RCC 7860 (cell line): ENCODE measurements around the gene ZNF718.
"Not testable (repeated sequence)": the region's sequence is repeated elsewhere in the genome, so short reads cannot be mapped to it uniquely, and the experiment has no call there.

ENCODE experiments used
- DNase-seq: peaks from one replicate; pipeline ENCODE4 v3.0.0-alpha.2; 2015; ENCODE audit warnings: low spot score
- FAIRE-seq: peaks from 2 replicates; lab custom pipeline; 2012; peaks lifted over from hg19 to GRCh38; lab: Jason Lieb, UNC

Gene ZNF718

DNA sequence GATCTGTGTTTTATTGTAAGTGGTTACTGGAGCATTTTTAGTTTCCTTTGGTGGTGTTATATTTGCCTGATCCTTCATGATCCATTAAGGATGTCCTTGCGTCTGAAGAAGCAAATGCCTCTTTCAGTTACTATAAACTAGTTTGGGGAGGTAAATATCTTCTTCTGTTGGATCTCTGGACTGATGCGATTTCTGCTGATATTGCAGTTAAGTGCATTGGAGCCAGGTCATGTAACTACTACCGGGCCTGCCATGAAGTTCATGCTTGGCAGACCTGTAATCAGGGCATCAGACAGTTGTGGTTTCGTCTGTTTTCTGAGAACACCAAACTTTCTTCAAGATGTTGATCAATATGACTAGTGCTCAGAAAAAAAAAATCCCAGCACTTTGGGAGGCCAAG is 22.9 kb downstream of the ZNF718 start:
- no peak for FAIRE-seq
- DNase-seq = no peak

DNA sequence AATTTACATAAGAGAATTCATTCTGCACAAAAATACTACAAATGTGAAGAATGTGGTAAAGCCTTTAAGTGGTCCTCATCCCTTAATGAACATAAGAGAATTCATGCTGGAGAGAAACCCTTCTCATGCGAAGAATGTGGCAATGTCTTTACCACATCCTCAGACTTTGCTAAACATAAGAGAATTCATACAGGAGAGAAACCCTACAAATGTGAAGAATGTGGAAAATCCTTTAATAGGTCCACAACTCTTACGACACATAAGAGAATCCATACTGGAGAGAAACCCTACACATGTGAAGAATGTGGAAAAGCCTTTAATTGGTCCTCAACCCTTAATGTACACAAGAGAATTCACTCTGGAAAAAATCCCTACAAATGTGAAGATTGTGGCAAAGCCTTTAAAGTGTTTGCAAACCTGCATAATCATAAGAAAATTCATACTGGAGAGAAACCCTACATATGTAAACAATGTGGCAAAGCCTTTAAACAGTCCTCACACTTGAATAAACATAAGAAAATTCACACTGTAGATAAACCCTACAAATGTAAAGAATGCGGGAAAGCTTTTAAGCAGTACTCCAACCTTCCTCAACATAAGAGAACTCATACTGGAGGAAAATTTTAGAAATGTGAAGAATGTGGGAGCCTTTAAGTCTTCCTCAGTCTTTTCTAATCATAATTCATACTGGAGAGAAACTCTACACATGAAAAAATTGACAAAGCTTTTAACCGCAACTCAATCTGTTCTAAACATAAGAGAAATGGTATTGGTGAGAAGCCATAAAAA is 37.4 kb downstream of the ZNF718 start:
- FAIRE-seq (no peak), DNase-seq (no peak)

DNA sequence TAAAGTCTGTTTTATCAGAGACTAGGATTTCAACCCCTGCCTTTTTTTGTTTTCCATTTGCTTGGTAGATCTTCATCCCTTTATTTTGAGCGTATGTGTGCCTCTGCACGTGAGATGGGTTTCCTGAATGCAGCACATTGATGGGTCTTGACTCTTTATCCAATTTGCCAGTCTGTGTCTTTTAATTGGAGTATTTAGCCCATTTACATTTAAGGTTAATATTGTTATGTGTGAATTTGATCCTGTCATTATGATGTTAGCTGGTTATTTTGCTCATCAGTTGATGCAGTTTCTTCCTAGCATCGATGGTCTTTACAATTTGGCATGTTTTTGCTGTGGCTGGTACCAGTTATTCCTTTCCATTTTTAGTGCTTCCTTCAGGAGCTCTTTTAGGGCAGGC is 45.3 kb downstream of the ZNF718 start:
- not testable (repeated sequence) for FAIRE-seq, DNase-seq

DNA sequence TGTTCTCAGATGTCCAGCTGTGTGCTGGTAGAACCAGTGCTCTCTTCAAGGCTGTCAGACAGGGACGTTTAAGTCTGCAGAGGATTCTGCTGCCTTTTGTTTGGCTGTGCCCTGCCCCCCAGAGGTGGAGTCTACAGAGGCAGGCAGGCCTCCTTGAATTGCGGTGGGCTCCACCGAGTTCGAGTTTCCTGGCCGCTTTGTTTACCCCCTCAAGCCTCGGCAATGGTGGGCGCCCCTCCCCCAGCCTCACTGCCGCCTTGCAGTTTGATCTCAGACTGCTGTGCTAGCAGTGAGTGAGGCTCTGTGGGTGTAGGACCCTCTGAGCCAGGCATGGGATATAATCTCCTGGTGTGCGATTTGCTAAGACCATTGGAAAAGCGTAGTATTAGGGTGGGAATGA is 47.0 kb downstream of the ZNF718 start:
- FAIRE-seq, DNase-seq: not testable (repeated sequence)

DNA sequence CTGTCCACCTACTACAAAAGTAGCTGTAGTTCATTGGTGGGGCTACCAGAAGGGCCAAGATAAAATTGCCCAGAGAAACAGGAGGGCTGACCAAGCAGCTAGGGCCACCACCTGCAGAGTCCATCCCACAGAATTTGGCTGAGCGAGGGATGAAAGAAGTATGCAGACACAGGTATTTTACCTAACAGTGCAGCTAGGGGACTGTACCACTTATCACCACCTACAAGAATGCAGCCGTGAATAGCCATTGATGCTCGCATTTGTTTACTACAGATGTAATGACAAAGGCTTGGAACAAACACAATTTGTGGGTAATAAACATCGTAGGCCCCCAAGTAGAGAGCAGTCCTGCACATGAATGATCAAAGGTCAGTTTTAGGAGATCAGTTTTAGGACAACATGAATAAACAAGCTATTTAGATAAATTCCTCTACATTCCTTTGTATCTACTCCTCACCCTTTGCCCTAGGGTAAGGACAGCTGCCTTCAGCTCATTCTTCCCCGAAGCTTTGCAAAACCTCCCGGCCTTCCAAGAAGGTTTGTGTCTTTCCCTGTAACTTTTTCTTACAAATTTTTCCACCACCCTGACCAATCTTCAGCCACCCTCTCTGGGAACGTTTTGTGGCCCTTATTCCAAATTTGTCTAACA is 49.5 kb downstream of the ZNF718 start:
- FAIRE-seq = no peak

DNA sequence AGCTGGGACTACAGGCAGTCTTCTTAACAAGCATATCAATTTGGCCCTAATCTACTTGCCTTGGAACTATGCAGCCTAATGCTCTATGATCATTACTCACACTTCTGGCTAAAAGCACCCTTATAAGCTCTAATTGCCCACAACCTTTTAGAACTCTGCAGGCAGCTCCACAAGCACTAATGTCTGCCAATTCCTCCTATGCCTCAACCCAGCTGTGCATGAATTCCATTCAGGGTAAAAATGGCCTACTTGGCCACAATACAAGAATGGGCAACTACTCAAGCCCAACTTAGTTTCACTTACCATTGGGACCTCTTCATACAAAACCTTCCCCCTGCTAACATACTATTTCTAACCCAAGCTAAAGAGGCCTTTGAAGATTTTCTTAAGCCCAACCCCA is 51.7 kb downstream of the ZNF718 start:
- DNase-seq = no peak
- no peak for FAIRE-seq

More for the DNA sequence above, 49.5 kb downstream of the ZNF718 start:
- DNase-seq = no peak

DNA sequence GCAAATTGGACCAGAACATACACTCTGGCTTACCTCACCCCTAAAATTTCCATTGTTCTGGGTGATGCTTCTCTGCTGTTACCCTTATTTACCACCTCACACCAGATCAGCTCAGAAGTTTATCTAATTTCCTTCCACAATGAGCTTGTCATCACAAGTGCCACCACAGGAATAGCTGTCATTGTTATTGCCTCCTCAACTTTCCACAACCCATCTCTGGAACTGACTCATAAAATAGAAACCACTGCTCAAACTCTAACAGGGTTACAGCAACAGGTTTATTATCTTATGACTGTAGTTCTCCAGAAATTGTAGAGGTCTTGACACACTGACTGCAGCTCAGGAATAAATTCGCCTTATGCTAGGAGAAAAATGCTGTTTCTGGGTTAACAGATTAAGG is 52.7 kb downstream of the ZNF718 start:
- FAIRE-seq (no peak), DNase-seq (no peak)

DNA sequence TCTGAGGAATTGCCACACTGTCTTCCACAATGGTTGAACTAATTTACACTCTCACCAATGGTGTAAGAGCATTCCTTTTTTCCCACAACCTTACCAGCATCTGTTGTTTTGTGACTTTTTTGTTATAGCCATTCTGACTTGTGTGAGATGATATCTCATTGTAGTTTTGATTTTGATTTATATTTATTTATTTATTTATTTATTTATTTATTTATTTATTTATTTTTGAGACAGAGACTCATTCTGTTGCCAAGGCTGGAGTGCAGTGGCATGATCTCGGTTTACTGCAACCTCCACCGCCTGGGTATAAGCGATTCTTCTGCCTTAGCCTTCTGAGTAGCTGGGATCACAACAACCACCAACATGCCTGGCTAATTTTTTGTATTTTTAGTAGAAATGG is 57.9 kb downstream of the ZNF718 start:
- DNase-seq, FAIRE-seq: not testable (repeated sequence)

DNA sequence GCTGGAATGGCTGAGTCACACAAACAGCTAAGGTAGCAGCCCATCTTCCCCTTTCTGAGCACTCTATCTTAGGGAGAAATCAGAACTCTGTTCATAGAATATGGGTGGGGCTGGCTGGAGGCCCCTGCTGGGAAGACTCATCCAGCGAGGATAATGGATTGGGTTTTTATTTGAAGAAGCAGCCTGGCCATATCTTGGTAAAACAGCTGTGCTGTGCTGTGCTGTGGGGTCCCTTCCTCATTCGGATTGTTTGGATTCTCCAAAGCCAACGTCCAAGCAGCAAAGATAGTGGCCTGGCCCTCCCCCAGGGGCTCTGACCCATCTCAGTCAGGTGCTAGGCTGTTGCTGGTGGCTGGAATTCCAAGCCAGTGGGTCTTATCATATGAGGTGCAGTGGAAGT is 63.8 kb downstream of the ZNF718 start:
- FAIRE-seq (no peak), DNase-seq (no peak)

DNA sequence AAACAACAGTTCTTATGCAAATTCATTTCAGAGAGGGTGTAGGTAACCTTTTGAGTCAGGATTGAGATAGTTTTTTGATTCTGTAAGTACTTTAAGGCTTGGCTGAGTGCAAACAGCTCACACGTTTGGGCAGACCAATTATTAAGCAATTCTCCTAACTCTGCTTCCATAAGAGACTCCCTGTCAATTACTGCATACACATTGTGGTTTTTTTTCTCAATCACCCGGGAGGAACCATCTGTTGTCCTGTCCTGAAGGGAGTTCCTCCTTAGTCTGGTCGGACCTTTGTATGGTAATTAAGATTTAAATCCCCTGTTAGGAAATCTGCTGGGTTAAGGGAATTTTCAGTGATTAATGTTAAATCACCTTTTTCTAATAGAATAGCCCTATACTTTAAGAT is 70.9 kb downstream of the ZNF718 start:
- DNase-seq, FAIRE-seq: not testable (repeated sequence)

DNA sequence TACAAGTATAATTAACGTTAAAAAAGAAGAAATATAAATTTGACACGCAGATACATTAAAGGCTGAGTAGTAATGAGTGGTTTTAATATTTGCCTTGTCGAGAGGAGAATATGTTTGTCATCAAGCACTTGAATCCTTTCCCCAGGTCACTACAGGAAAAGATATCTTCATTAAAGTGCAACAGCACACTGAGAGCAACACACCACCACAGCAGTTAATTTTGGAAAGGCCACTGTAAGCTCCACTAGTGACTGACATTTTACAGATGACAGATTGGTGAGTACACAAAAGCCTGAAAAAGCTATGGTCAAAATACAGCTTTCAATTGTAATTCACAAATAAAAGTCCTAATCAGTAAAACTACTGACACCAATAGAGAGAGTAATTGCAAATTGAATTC is 76.6 kb downstream of the ZNF718 start:
- FAIRE-seq (no peak), DNase-seq (no peak)

DNA sequence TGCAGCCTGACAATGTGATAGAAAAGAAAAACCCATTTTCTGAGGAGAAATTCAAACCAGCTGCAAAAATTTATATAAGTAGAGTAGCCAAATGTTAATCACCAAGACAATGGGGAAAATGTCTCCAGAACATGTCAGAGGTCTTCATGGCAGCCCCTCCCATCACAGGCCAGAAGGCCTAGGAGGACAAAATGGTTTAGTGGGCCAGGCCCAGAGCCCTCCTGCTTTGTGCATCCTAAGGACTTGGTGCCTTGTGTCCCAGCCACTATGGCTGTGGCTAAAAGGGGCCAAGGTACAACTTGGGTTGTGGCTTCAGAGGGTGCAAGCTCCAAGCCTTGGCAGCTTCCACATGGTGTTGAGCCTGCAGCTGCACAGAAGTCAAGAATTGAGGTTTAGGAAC is 78.5 kb downstream of the ZNF718 start:
- FAIRE-seq, DNase-seq: not testable (repeated sequence)

DNA sequence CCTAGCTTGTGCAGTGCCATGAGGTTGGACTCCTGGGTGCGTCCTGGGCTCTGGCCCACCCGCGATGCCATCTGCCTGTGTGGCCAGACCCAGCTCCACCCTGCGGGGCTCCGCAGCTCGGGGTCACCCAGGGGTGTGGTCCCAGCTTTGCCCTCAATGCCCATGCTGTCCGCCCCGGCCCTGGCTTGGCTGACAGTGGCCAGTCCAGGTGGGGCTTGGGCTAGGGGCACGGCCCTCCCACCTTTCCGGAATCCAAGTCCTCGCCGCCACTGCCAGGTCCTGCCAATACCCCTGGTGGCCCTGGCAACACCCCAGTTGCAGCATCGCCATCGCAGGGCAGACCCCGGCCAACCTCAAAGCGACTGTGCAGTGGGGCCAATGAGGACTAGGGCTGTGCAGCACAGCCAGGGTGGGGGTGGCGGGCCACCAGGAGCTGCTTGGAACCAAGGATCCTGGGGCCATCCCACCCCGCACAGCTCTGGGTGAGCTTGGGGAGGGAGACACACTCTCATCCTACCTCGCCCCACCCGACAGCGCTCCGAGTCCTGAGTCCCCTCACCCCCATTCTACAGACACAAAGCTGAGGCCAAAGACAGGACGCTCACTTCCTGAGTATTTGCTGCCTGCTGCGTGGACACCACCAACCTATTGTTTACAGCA is 80.9 kb downstream of the ZNF718 start:
- DNase-seq = no peak
- FAIRE-seq = no peak

DNA sequence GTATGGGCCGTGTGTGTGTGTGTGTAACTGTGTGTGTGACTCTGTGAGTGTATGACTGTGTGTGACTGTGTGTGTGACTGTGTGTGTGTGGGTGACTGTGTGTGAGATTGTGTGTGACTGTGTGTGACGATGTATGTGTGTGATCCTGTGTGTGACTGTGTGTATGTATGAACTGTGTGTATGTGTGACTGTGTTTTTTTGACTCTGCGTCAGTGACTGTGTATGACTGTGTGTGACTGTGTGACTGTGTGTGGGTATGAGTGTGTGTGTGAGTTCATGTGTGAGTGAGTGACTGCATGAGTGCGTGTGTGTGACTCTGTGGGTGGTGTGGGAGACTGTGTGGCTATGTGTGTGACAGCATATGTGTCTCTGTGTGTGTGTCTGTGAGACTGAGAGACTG is 81.8 kb downstream of the ZNF718 start:
- FAIRE-seq (no peak), DNase-seq (no peak)

DNA sequence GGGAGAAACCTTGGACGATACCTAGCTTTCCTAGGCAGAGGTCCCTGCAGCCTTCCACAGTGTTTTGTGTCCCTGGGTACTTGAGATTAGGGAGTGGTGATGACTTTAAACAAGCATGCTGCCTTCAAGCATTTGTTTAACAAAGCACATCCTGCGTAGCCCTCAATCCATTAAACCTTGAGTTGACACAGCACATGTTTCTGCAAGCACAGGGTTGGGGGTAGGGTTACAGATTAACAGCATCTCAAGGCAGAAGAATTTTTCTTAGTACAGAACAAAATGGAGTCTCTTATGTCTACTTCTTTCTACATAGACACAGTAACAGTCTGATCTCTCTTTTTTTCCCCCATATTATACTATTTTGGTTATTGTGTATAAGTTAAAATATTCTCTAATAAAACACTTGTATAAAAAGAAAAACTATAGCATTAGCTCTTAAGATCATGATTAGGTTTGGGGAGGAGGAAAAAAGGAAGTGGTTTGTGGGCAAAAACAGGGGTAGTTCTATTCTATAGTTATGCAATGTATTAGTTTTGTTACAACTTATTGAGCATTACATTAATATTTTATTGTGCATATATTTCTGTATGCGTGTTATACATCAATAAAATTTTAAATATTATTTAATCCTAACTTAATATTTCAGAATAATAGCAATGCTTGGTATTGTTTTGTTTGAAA is 84.3 kb downstream of the ZNF718 start:
- not testable (repeated sequence) for FAIRE-seq, DNase-seq

DNA sequence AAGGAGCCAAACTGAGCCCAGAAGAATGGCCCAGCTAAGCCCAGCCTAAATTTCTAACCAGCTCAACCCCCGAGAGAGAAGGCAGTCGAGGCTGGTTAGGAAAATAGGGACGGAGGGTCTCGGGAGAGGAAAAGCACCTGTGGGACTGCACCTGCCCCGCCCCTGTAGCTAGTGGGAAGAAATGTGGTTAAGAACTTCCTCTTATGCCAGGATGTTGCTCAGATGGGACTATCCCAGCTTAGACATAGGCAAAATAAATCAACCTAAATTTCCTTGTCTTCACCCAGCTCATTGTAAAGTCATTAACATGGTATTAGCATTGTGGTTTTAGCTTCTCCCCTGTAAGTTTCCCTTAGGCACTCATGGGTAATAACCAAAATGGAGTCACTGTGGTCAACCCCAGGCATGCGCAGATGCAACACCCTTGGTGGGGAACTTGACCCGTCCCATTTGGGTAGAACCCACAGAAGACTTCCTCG is 86.8 kb downstream of the ZNF718 start:
- DNase-seq (no peak), FAIRE-seq (no peak)

DNA sequence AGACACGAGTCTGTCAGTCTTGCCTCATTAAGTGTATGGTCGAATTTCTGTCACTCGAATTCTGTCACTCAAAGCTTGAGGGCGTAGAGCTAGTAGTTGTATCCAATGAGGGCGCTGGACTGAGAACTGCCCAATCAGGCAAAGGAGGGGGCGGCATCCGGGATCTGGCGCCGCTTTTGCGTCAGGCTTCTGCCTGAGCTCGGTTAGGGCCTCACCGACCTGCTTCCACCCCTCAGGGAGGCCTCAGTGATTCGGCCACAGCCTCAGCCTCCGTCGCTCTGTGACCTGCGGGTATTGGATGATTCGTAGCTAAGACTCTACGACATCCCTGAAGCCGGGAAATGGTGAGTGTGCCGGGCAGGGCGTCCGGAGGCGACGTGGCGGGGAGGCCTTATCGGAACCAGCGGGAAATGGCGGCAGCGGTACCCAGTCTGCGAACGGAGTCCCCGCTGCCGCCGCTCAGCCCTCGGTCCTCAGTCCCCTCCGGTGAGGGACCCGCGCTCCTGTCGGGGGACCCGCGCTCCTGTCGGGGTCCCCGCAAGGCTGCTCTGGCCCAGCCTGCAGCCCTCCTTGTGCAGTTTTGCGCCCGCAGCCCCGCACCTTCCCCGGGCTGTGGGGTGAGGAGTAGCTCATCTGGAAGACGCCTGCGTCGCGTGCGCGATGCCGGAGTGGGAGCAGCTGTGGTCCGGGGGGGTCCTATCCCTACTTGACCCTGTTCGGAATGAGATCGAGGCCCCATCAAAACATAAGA is 88.3 kb downstream of the ZNF718 start:
- DNase-seq (peak; percentile 74), FAIRE-seq (peak; percentile 53)

DNA sequence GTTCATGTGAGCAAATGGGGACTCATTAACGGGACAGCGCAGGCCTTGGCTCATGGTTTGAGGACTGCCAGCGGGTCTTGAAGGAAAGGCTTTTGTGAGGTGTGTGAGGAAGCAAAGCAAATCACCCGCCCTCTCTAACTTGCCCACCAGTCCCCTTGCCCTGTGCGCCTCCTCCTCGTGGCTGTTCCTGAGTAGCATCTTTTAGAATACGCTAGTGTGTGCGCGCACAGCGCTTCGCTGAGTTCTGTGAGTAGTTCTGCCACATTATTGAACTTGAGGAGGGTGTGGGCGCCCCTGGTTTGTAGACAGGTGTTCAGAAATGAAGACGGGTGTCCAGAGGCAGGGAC is 88.9 kb downstream of the ZNF718 start:
- DNase-seq, FAIRE-seq: not testable (repeated sequence)
